Measurements from ENCODE around the gene ITM2C. TPM values are rescaled to one million over a fixed set of nuclear protein-coding genes. Genes with fewer than 3 reads are reported as not detected.
A peak's percentile ranks its signal among the peaks of the same experiment; 100 is the strongest.

The ITM2C gene
- total and polyA plus RNA-seq, 2 of the 8 experiments (the other 6 are each of a cell fraction or from before 2014, with no cell fraction given), result 362 to 742 TPM

GRCh38 chr2:230921806-230922595, 57.3 kb downstream of the ITM2C start:
- no peak overlapping the region for H3K9ac ChIP-seq (replicated peaks in 1 of 4; ENCODE audit: extremely low read depth in 1 of 4, low read depth in 3 of 4, low read length in 3 of 4)
- no peaks in the 10 kb centered on the region for H3K23me2 ChIP-seq (ENCODE audit: low read depth, low read length)
- H4K91ac ChIP-seq (replicated peaks; ENCODE audit: insufficient read length, low read length), result no peak overlapping the region
- peaks cover 0 to 3% (median 2%) of the 10 kb centered on the region in 4 experiments; a peak in 2 of 7 replicates for H3K4me1 ChIP-seq (replicated peaks in 1 of 4; ENCODE audit: control insufficient read depth in 3 of 4, insufficient read depth in 4 of 4, low read length in 3 of 4)
- 0 out of 2 replicates have a peak overlapping the region, but pooled peaks have one; percentile 16 for H2AK5ac ChIP-seq (ENCODE audit: low read depth, low read length)
- no peak overlapping the region for H3K14ac ChIP-seq (ENCODE audit: insufficient read length)
- WGBS, 2 experiments (ENCODE audit: extremely low coverage in 1 of 2, insufficient coverage in 1 of 2, insufficient read length in 1 of 2, insufficient replicate concordance in 2 of 2, low coverage in 1 of 2, low lambda C conversion rate in 2 of 2, missing lambda C conversion rate in 1 of 2), result 85% methylated on average over 11 of the region's 11 CpGs; no CpG with 5 or more reads in 1 of the 2 experiments
- H4K8ac ChIP-seq (ENCODE audit: extremely low read depth, insufficient read depth, low read length), result no peak overlapping the region
- no peak overlapping the region; the same call in 1 of the 2 replicates for H2BK15ac ChIP-seq (ENCODE audit: low read length)
- H3K23ac ChIP-seq (ENCODE audit: insufficient read length), result no peak overlapping the region
- CTCF ChIA-PET (ENCODE audit: partially characterized antibody), result interaction anchor here (1.4 to 15.3 kb wide), 2 partner anchors 18 to 90 kb away, joined by 3 to 332 read pairs; no protein-coding TSS in a partner anchor
- H2BK5ac ChIP-seq (ENCODE audit: low read depth, low read length), result no peak overlapping the region
- H4K5ac ChIP-seq (ENCODE audit: insufficient read length, low read depth, low read length), result no peak overlapping the region
- H2BK12ac ChIP-seq (ENCODE audit: low read depth, low read length), result no peak overlapping the region
- H3K4me3 ChIP-seq (ENCODE audit: extremely low read depth in 1 of 4, insufficient read depth in 2 of 4, low read depth in 3 of 4, low read length in 4 of 4), result no peak overlapping the region
- H2BK120ac ChIP-seq (replicated peaks; ENCODE audit: low read depth, low read length), result no peak overlapping the region
- H3K18ac ChIP-seq (ENCODE audit: extremely low read depth, low read length), result peak overlapping the region; percentile 24; the same call in 1 of the 2 replicates
- no peaks in the 10 kb centered on the region for H3K79me1 ChIP-seq (ENCODE audit: low read depth, low read length)
- H3K36me3 ChIP-seq (ENCODE audit: control insufficient read depth in 2 of 4, insufficient read depth in 4 of 4, low read length in 3 of 4), result no peaks in the 10 kb centered on the region
- H3K79me2 ChIP-seq (ENCODE audit: control insufficient read depth in 1 of 2, insufficient read depth in 2 of 2, low read length in 2 of 2), result no peaks in the 10 kb centered on the region
- H2BK20ac ChIP-seq (ENCODE audit: low read length), result no peak overlapping the region
- no peak overlapping the region for H3K4ac ChIP-seq (replicated peaks; ENCODE audit: insufficient read length, low read depth, low read length)
- no peak overlapping the region for H3K56ac ChIP-seq (replicated peaks; ENCODE audit: insufficient read length, low read depth, low read length)
- no peaks in the 10 kb centered on the region for H3K9me3 ChIP-seq (ENCODE audit: insufficient read depth in 2 of 2, low read depth in 1 of 2, low read length in 1 of 2)
- FAIRE-seq (peak; percentile 7), DNase-seq (ENCODE audit: low read depth in 1 of 2, low spot score in 2 of 2) (no peak)
- peak overlapping the region; percentile 64; the same call in 1 of the 2 replicates for H2AFZ ChIP-seq (ENCODE audit: low read length)
- no peaks in the 10 kb centered on the region for H3K27me3 ChIP-seq (replicated peaks in 1 of 4; ENCODE audit: control insufficient read depth in 3 of 4, extremely low read depth in 1 of 4, insufficient read depth in 3 of 4, low read length in 3 of 4)
- no peaks in the 10 kb centered on the region for H4K20me1 ChIP-seq (replicated peaks in 1 of 2; ENCODE audit: control insufficient read depth in 1 of 2, insufficient read depth in 2 of 2, low read length in 2 of 2)
- POLR2A ChIA-PET (ENCODE audit: partially characterized antibody), result no interaction called here
- H3K27ac ChIP-seq (ENCODE audit: low read depth, low read length), result no peak overlapping the region
- no peak overlapping the region for H3K4me2 ChIP-seq (ENCODE audit: insufficient read depth in 1 of 2, low read depth in 2 of 2, low read length in 2 of 2)
- no peak for TF ChIP-seq TCF12 (IDR thresholded peaks at IDR 0.05; ENCODE audit: low read depth, low read length)
- TF ChIP-seq, protein P1, sequence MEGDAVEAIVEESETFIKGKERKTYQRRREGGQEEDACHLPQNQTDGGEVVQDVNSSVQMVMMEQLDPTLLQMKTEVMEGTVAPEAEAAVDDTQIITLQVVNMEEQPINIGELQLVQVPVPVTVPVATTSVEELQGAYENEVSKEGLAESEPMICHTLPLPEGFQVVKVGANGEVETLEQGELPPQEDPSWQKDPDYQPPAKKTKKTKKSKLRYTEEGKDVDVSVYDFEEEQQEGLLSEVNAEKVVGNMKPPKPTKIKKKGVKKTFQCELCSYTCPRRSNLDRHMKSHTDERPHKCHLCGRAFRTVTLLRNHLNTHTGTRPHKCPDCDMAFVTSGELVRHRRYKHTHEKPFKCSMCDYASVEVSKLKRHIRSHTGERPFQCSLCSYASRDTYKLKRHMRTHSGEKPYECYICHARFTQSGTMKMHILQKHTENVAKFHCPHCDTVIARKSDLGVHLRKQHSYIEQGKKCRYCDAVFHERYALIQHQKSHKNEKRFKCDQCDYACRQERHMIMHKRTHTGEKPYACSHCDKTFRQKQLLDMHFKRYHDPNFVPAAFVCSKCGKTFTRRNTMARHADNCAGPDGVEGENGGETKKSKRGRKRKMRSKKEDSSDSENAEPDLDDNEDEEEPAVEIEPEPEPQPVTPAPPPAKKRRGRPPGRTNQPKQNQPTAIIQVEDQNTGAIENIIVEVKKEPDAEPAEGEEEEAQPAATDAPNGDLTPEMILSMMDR (IDR thresholded peaks at IDR 0.05; ENCODE audit: control extremely low read depth in 1 of 3, insufficient read depth in 1 of 3, low read depth in 1 of 3, low read length in 3 of 3), result no peak
- no peak for TF ChIP-seq JUN (IDR thresholded peaks at IDR 0.05; ENCODE audit: low read depth, low read length)
- no peak for TF ChIP-seq CBX8 (IDR thresholded peaks at IDR 0.05; ENCODE audit: borderline replicate concordance, low read depth, low read length)
- no peak for TF ChIP-seq RNF2 (IDR thresholded peaks at IDR 0.05; ENCODE audit: borderline replicate concordance, low read depth, low read length, missing control alignments, poor library complexity, severe bottlenecking)
- TF ChIP-seq RFX5 (IDR thresholded peaks at IDR 0.05; ENCODE audit: borderline replicate concordance, low read depth, low read length), result no peak
- TF ChIP-seq ZNF274 (IDR thresholded peaks at IDR 0.05; ENCODE audit: borderline replicate concordance, extremely low read depth, low read length), result no peak
- TF ChIP-seq BRCA1 (IDR thresholded peaks at IDR 0.05; ENCODE audit: low read depth, low read length), result no peak
- TF ChIP-seq POLR2AphosphoS5 (IDR thresholded peaks at IDR 0.05; ENCODE audit: low read depth, low read length), result no peak
